A673 (cell line): ENCODE measurements around the gene PRSS22. TPM values are rescaled to one million over a fixed set of nuclear protein-coding genes. Genes with fewer than 3 reads are reported as not detected.

Experiments
- BruUV-seq: library from RNA; stranded (reverse); fragments of 400-500 nt; replicated peaks from 2 replicates; lab custom pipeline; 2021; lab: Mats Ljungman, UMichigan
- CTCF ChIA-PET: fragments of 300-600 bp; sonication (Branson Sonifier 250); formaldehyde crosslinking; loops from one replicate; lab custom pipeline; 2022; ENCODE audit warnings: antibody characterized with exemption; lab: Charles Lee
- POLR2A ChIA-PET: fragments of 300-600 bp; sonication (Branson Sonifier 250); formaldehyde crosslinking; loops from one replicate; lab custom pipeline; 2022; ENCODE audit warnings: antibody characterized with exemption; ENCODE audit not compliant: low non-redundant PET; lab: Charles Lee
- DNase-seq: peaks from one replicate; pipeline ENCODE4 v3.0.0-alpha.2; 2015; ENCODE audit warnings: low spot score
- H3K27ac ChIP-seq: fragments of 200-600 bp; sonication (generic); 2 replicates; pipeline ENCODE4 v1.5.1; 2016; ENCODE audit warnings: mixed run types, low read depth, mild to moderate bottlenecking, mixed read lengths, antibody characterized with exemption, low read length; ENCODE audit not compliant: poor library complexity, severe bottlenecking
- H3K27me3 ChIP-seq: fragments of 200-600 bp; sonication (generic); replicated peaks from 2 replicates; pipeline ENCODE4 v1.6.1; 2017; ENCODE audit warnings: mixed run types, low read depth, mild to moderate bottlenecking, mixed read lengths, antibody characterized with exemption, low read length; ENCODE audit not compliant: insufficient read depth, poor library complexity
- H3K36me3 ChIP-seq: fragments of 200-600 bp; sonication (generic); 2 replicates; pipeline ENCODE4 v1.6.1; 2016; ENCODE audit warnings: mixed run types, mild to moderate bottlenecking, mixed read lengths, antibody characterized with exemption, low read length; ENCODE audit not compliant: insufficient read depth, poor library complexity, severe bottlenecking
- H3K4me1 ChIP-seq: fragments of 200-600 bp; sonication (generic); 2 replicates; pipeline ENCODE4 v1.6.1; 2017; ENCODE audit warnings: mixed run types, mild to moderate bottlenecking, mixed read lengths, antibody characterized with exemption, low read length; ENCODE audit not compliant: insufficient read depth, poor library complexity, severe bottlenecking
- H3K4me3 ChIP-seq: fragments of 200-600 bp; sonication (generic); 2 replicates; pipeline ENCODE4 v1.5.1; 2016; ENCODE audit warnings: low read depth, mixed run types, mild to moderate bottlenecking, mixed read lengths, low read length; ENCODE audit not compliant: poor library complexity, severe bottlenecking
- H3K9me3 ChIP-seq: fragments of 200-600 bp; sonication (generic); 2 replicates; pipeline ENCODE4 v1.6.1; 2016; ENCODE audit warnings: mixed run types, low read depth, mild to moderate bottlenecking, mixed read lengths, antibody characterized with exemption, low read length; ENCODE audit not compliant: poor library complexity, severe bottlenecking
- EZH2 ChIP-seq: fragments of 200-600 bp; sonication (generic); IDR thresholded peaks from 2 replicates; pipeline ENCODE4 v1.6.1; 2017; ENCODE audit warnings: borderline replicate concordance, low read depth, mild to moderate bottlenecking, mixed read lengths, antibody characterized with exemption, low read length; ENCODE audit not compliant: poor library complexity, severe bottlenecking
- intact Hi-C: fragments of 100-400 bp; cut with micrococcal nuclease; formaldehyde crosslinking; loops from one replicate; pipeline ENCODE4 v1.10.0; 2022; ENCODE audit not compliant: unreplicated experiment
- total RNA-seq: library from RNA; stranded (reverse); gene quantifications from 2 replicates; pipeline ENCODE4 v1.2.3, GENCODE V29; 2021
- TF ChIP-seq, protein P1 (sequence below): fragments of 300-800, 200-600 bp; sonication (generic); conservative IDR thresholded peaks from 2 replicates; pipeline ENCODE4 v1.5.1; 2017; ENCODE audit warnings: low read depth, mild to moderate bottlenecking, antibody characterized with exemption, low read length, moderate library complexity, mixed read lengths

Gene PRSS22
- total RNA-seq, 1 experiment from 2014 or later, result not detected

DNA sequence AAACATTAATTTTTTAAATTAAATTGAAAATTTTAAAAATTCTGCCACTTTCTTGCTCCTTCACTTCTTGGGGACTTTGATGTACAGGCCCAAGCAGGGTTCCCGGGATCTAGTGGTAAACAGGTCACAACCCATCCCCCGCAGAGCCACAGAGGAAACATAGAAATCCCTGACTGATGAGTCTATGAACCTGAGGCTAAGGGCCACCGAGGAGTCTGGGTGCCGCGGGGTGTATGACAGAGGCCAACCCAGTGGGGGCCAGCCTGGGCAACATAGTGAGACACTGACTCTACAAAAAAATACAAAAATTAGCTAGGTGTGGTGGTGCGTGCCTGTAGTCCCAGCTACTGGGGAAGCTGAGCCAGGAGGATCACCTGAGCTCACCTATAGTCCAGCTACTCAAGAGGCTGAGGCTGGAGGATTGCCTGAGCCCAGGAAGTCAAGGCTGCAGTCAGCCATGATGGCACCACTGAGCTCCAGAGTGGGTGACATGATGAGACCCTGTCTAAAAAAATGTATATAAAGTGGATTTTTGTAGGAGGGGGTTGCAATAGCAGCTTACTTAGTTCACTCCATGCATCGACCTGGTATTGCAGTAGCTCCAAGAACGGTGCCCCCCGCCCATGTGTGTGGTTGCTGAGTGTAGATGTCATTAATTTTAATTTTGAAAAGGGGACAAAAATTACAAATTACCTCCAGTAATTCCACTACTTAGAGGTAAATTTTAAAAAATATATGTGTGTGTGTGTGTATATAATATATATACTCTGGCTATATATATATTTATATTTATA lies 44.6 kb upstream of the PRSS22 start:
- H3K36me3 ChIP-seq, result no peaks in the 10 kb centered on the region
- TF ChIP-seq, protein P1, sequence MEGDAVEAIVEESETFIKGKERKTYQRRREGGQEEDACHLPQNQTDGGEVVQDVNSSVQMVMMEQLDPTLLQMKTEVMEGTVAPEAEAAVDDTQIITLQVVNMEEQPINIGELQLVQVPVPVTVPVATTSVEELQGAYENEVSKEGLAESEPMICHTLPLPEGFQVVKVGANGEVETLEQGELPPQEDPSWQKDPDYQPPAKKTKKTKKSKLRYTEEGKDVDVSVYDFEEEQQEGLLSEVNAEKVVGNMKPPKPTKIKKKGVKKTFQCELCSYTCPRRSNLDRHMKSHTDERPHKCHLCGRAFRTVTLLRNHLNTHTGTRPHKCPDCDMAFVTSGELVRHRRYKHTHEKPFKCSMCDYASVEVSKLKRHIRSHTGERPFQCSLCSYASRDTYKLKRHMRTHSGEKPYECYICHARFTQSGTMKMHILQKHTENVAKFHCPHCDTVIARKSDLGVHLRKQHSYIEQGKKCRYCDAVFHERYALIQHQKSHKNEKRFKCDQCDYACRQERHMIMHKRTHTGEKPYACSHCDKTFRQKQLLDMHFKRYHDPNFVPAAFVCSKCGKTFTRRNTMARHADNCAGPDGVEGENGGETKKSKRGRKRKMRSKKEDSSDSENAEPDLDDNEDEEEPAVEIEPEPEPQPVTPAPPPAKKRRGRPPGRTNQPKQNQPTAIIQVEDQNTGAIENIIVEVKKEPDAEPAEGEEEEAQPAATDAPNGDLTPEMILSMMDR, result no peak
- no peaks in the 10 kb centered on the region for H3K9me3 ChIP-seq
- H3K4me3 ChIP-seq, result no peak overlapping the region
- peaks cover 6% of the 10 kb centered on the region for H3K4me1 ChIP-seq
- ChIA-PET CTCF (interaction anchor here (1.7 kb wide), 1 partner anchor 20 kb away, joined by 4 read pairs; the partner anchor contains the start of gene FLYWCH2), POLR2A (no interaction called here)
- BruUV-seq, result no TSS peak
- no peak overlapping the region for H3K27ac ChIP-seq
- no peak for DNase-seq
- no peaks in the 10 kb centered on the region for H3K27me3 ChIP-seq
- intact Hi-C loops, result no loop called here

DNA sequence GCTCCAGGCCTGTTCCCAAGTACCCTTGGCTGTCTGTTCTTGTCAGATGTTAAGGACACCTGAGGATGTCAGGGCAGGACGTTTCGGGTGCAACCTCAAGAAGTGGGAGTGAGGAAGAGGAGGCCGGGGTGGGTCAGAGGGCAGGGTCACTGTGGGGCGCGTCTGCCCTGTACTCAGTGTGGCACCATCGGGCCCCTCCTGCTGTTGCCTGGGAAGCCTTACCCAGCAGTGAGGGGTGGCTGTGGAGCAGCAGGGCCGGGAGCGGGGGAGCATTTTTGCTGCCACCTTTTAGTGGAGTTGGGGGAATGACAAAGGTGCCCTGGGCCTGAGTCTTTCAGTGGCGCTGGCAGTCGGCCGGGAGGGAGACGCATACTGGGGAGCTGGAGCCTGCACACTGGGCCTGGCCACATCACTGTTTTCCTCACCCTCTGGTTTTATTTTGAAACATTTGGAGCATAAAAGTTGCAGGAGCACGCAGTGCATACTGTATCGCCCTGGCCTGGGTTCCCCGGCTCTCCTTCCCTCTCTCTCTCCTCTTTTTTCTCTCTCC lies 42.6 kb upstream of the PRSS22 start:
- intact Hi-C loops, result no loop called here
- Histone ChIP-seq H3K36me3 (no peaks in the 10 kb centered on the region), H3K9me3 (no peaks in the 10 kb centered on the region), H3K4me3 (no peak overlapping the region), H3K27ac (no peak overlapping the region), H3K27me3 (no peaks in the 10 kb centered on the region), H3K4me1 (no peaks in the 10 kb centered on the region)
- DNase-seq, result no peak
- ChIA-PET POLR2A (no interaction called here), CTCF (no interaction called here)
- no peak for TF ChIP-seq EZH2
- TF ChIP-seq, protein P1, result no peak
- BruUV-seq, result no TSS peak

GRCh38 chr16:2899564-2900072 lies 41.6 kb upstream of the PRSS22 start:
- H3K27me3 ChIP-seq, result no peaks in the 10 kb centered on the region
- intact Hi-C loops, result no loop called here
- no peaks in the 10 kb centered on the region for H3K4me1 ChIP-seq
- POLR2A ChIA-PET, result no interaction called here
- no peaks in the 10 kb centered on the region for H3K9me3 ChIP-seq
- no peak for DNase-seq
- no peak overlapping the region for H3K4me3 ChIP-seq
- H3K27ac ChIP-seq, result no peak overlapping the region
- H3K36me3 ChIP-seq, result no peaks in the 10 kb centered on the region
- BruUV-seq, result no TSS peak
- CTCF ChIA-PET, result no interaction called here
- TF ChIP-seq, protein P1, result no peak
- no peak for TF ChIP-seq EZH2
